ENCODE data around the gene EXOC2.

Gene EXOC2

DNA sequence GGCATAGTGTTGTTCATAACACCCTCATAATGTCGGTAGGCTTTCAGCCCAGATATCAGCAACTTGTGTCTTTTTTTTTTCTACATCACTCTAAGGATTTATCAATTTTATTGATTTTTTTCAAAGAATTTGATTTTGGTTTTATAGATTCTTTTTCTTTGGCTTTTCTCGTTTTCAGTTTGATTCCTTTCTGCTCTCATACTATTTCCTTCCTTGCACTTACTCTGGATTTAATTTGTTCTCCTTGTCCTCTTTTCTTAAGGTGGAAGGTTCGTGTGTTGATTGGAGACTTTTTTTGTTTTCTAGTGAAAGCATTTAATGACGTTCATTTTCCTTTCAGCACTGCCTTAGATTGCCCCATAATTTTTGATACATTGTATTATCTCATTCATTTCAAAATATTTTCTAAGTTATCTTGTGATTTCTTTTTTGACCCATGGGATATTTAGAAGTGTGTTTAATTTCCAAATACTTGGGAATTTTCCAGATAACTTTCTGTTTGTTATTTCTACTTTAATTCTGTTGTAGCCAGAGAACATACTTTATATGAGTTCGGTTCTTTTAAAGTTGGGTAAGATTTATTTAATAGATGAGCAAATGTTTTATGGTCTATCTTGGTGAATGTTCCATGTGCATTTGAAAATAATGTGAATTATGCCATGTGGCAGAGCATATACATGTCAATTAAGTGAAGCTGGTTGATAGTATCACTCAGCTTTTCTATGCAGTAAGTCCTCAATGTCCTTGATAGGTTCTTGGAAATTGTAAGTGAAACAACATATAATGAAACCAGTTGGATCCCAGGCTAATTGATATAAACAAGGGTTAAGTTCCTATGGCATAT, 238.6 kb downstream of the EXOC2 start:
- no peak overlapping the region for H3K27ac ChIP-seq (ENCODE audit: low read depth, low read length)
- H3K27me3 ChIP-seq (ENCODE audit: control insufficient read depth, low read length), result no peaks in the 10 kb centered on the region
- H3K4me3 ChIP-seq (ENCODE audit: low read length), result no peak overlapping the region
- no peaks in the 10 kb centered on the region for H3K9me2 ChIP-seq (replicated peaks; ENCODE audit: control insufficient read depth, low read length)
- H3K79me2 ChIP-seq (ENCODE audit: control insufficient read depth, low read length), result no peaks in the 10 kb centered on the region
- no peaks in the 10 kb centered on the region for H3K9me3 ChIP-seq (ENCODE audit: control insufficient read depth, insufficient read depth, low read length)
- no peaks in the 10 kb centered on the region for H3K4me1 ChIP-seq (ENCODE audit: control insufficient read depth, low read length)
- no peaks in the 10 kb centered on the region for H4K20me1 ChIP-seq (ENCODE audit: control insufficient read depth, insufficient read depth, low read depth, low read length)
- no peaks in the 10 kb centered on the region for H3K36me3 ChIP-seq (ENCODE audit: control insufficient read depth, low read length)
- no peak for TF ChIP-seq EZH2phosphoT487 (IDR thresholded peaks at IDR 0.05; ENCODE audit: borderline replicate concordance, low read length)
- TF ChIP-seq, protein P1, sequence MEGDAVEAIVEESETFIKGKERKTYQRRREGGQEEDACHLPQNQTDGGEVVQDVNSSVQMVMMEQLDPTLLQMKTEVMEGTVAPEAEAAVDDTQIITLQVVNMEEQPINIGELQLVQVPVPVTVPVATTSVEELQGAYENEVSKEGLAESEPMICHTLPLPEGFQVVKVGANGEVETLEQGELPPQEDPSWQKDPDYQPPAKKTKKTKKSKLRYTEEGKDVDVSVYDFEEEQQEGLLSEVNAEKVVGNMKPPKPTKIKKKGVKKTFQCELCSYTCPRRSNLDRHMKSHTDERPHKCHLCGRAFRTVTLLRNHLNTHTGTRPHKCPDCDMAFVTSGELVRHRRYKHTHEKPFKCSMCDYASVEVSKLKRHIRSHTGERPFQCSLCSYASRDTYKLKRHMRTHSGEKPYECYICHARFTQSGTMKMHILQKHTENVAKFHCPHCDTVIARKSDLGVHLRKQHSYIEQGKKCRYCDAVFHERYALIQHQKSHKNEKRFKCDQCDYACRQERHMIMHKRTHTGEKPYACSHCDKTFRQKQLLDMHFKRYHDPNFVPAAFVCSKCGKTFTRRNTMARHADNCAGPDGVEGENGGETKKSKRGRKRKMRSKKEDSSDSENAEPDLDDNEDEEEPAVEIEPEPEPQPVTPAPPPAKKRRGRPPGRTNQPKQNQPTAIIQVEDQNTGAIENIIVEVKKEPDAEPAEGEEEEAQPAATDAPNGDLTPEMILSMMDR (IDR thresholded peaks at IDR 0.05; ENCODE audit: low read depth, low read length, poor library complexity, severe bottlenecking), result no peak
- H3F3A ChIP-seq (ENCODE audit: control insufficient read depth, insufficient read depth), result no peaks in the 10 kb centered on the region
- no peak overlapping the region for H3K4me2 ChIP-seq (ENCODE audit: low read length)

DNA sequence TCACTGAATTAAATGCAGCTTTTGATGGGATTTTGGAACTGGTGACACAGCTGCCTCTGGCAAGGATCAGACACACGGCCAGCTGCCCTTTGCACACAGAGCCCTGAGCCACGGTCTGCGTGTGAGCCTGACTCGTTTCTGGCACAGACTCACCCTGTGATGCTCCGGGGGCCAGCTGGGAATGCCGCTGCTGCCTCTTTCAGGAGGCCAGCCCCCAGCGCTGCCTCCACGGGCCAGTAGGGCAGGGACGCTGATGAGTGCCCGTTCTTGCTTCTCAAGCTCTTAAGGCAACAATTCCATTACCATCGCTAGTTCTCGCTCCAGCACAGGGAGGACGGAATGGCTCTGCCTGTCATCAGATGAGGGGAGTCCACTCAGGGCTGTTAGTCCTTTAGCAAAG, 239.8 kb downstream of the EXOC2 start:
- H3K9me2 ChIP-seq (replicated peaks; ENCODE audit: control insufficient read depth, low read length), result no peaks in the 10 kb centered on the region
- TF ChIP-seq, protein P1 (IDR thresholded peaks at IDR 0.05; ENCODE audit: low read depth, low read length, poor library complexity, severe bottlenecking), result no peak
- TF ChIP-seq EZH2phosphoT487 (IDR thresholded peaks at IDR 0.05; ENCODE audit: borderline replicate concordance, low read length), result no peak
- no peak overlapping the region for H3K27ac ChIP-seq (ENCODE audit: low read depth, low read length)
- no peaks in the 10 kb centered on the region for H3F3A ChIP-seq (ENCODE audit: control insufficient read depth, insufficient read depth)
- H3K79me2 ChIP-seq (ENCODE audit: control insufficient read depth, low read length), result no peaks in the 10 kb centered on the region
- no peaks in the 10 kb centered on the region for H3K4me1 ChIP-seq (ENCODE audit: control insufficient read depth, low read length)
- no peaks in the 10 kb centered on the region for H3K36me3 ChIP-seq (ENCODE audit: control insufficient read depth, low read length)
- H3K4me2 ChIP-seq (ENCODE audit: low read length), result no peak overlapping the region
- H3K9me3 ChIP-seq (ENCODE audit: control insufficient read depth, insufficient read depth, low read length), result no peaks in the 10 kb centered on the region
- H3K27me3 ChIP-seq (ENCODE audit: control insufficient read depth, low read length), result no peaks in the 10 kb centered on the region
- no peaks in the 10 kb centered on the region for H4K20me1 ChIP-seq (ENCODE audit: control insufficient read depth, insufficient read depth, low read depth, low read length)
- H3K4me3 ChIP-seq (ENCODE audit: low read length), result no peak overlapping the region

DNA sequence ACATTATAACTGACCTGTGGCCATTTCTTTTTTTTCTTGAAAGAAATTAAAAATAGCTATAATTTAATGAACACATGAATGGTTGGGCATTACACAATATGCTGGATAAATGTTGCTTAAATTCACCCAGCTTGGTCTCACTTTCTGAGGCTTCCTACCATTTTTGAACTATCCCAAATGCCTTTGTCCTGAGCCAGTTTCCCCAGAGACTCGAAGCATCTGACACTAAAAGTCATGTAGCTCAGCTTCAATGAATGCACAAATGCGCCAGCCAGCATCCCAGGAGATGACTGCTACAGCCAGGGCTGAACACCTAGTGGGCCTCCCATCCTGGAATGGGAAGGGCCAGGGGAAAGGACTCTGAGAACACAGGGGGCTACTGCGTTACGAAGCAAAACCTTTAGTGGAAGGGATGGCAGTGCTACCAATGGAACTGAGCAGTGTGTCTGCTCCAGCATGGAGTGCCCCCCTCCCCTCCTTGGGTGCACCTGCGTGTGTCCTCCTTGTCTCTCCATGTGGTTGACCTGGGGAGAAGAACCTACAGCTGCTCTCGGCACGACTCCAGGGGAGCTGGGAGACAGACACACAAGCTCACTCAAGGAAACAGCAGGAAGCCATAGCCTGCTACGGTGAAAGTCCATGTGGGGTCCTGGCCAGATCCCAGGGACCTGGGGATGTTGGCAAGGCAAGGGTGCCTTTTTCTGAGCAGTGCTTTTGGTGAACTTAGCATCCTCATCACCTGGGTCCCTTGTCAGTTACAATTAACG, 240.5 kb downstream of the EXOC2 start:
- Histone ChIP-seq H3K4me2 (ENCODE audit: low read length) (no peak overlapping the region), H3K36me3 (ENCODE audit: control insufficient read depth, low read length) (no peaks in the 10 kb centered on the region), H3K27me3 (ENCODE audit: control insufficient read depth, low read length) (no peaks in the 10 kb centered on the region), H3F3A (ENCODE audit: control insufficient read depth, insufficient read depth) (no peaks in the 10 kb centered on the region), H3K9me2 (replicated peaks; ENCODE audit: control insufficient read depth, low read length) (no peaks in the 10 kb centered on the region), H3K79me2 (ENCODE audit: control insufficient read depth, low read length) (no peaks in the 10 kb centered on the region), H3K4me1 (ENCODE audit: control insufficient read depth, low read length) (no peaks in the 10 kb centered on the region), H3K9me3 (ENCODE audit: control insufficient read depth, insufficient read depth, low read length) (no peaks in the 10 kb centered on the region), H4K20me1 (ENCODE audit: control insufficient read depth, insufficient read depth, low read depth, low read length) (no peaks in the 10 kb centered on the region), H3K27ac (ENCODE audit: low read depth, low read length) (no peak overlapping the region), H3K4me3 (ENCODE audit: low read length) (no peak overlapping the region)
- no peak for TF ChIP-seq EZH2phosphoT487 (IDR thresholded peaks at IDR 0.05; ENCODE audit: borderline replicate concordance, low read length)
- TF ChIP-seq, protein P1 (IDR thresholded peaks at IDR 0.05; ENCODE audit: low read depth, low read length, poor library complexity, severe bottlenecking), result no peak

Data from DOHH2 (cell line).